ENCODE measurements around the gene COL23A1. TPM values are rescaled to one million over a fixed set of nuclear protein-coding genes. Genes with fewer than 3 reads are reported as not detected.

The COL23A1 gene
- total and polyA plus RNA-seq, 2 of the 13 experiments (the other 11 are each of a cell fraction or from before 2014, with no cell fraction given) = not detected

DNA sequence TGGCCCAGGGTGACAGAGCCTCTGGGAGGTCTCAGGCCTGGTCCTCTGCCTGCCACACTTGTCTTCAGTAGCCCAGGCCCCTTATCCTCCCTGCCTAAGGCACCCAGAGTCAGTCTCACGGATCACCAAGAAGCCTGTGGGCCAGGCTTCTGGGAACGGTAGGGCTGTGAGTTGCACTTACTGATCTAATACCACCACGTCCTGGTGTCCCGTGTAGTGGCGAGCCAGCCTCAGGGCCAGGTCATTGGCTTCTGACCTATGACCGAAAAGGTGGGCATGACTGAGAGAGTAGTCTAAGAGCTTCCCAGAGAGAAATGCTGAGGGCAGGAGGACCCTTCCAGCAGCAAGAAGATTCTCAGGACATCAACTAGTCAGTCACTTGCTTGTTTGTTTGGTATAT lies 365.0 kb downstream of the COL23A1 start:
- DNase-seq (ENCODE audit: low spot score) (no peak), ATAC-seq (no peak), FAIRE-seq (no peak)
- Histone ChIP-seq H3K4me3 (replicated peaks in 1 of 3; ENCODE audit: insufficient read depth in 1 of 3, low read depth in 2 of 3, low read length in 3 of 3) (no peak overlapping the region), H3K4me1 (ENCODE audit: insufficient read depth, low read length) (peaks cover 11% of the 10 kb centered on the region), H3K9me3 (ENCODE audit: low read length) (no peaks in the 10 kb centered on the region), H3K9ac (ENCODE audit: insufficient read depth, low read depth, low read length) (no peak overlapping the region), H3K27me3 (ENCODE audit: control insufficient read depth in 1 of 2, insufficient read depth in 2 of 2, low read length in 2 of 2) (no peaks in the 10 kb centered on the region), H4K20me1 (ENCODE audit: insufficient read depth, low read length) (no peaks in the 10 kb centered on the region), H3K79me2 (ENCODE audit: insufficient read depth, low read length) (peaks cover 2% of the 10 kb centered on the region), H3K27ac (ENCODE audit: extremely low read length, insufficient read depth, low read length) (no peak overlapping the region), H3K36me3 (replicated peaks in 1 of 2; ENCODE audit: control insufficient read depth in 1 of 2, insufficient read depth in 2 of 2, low read length in 2 of 2) (peaks cover 15 to 34% of the 10 kb centered on the region in 2 experiments; a peak in 4 of 5 replicates), H3K4me2 (ENCODE audit: low read depth, low read length) (no peak overlapping the region), H2AFZ (ENCODE audit: low read length) (no peak overlapping the region)
- ChIA-PET POLR2A (no interaction called here), CTCF (ENCODE audit: low intra/inter-chr PET ratio, low total read pairs) (no interaction called here)
- TF ChIP-seq REXO4 (CRISPR knock-in tag; IDR thresholded peaks at IDR 0.05; ENCODE audit: borderline replicate concordance) (no peak), ZNF766 (CRISPR knock-in tag; IDR thresholded peaks at IDR 0.05; ENCODE audit: borderline replicate concordance) (no peak), NCOA5 (CRISPR knock-in tag; IDR thresholded peaks at IDR 0.05) (no peak), ZNF136 (CRISPR knock-in tag; IDR thresholded peaks at IDR 0.05; ENCODE audit: low read depth) (no peak), POLR2A (IDR thresholded peaks at IDR 0.05; ENCODE audit: insufficient read depth in 1 of 2, low read depth in 2 of 2, low read length in 2 of 2) (0 out of 4 replicates have a peak, but pooled peaks of 1 of the 2 experiments have one; percentile 4)
- TF ChIP-seq, protein P1, sequence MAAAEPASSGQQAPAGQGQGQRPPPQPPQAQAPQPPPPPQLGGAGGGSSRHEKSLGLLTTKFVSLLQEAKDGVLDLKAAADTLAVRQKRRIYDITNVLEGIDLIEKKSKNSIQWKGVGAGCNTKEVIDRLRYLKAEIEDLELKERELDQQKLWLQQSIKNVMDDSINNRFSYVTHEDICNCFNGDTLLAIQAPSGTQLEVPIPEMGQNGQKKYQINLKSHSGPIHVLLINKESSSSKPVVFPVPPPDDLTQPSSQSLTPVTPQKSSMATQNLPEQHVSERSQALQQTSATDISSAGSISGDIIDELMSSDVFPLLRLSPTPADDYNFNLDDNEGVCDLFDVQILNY (CRISPR knock-in tag; conservative IDR thresholded peaks at IDR 0.05) = no peak
- BruUV-seq (replicated peaks) = no TSS peak
- intact Hi-C loops (cut with micrococcal nuclease; ENCODE audit: unreplicated experiment) = no loop called here
- in situ Hi-C loops (cut with HindIII; ENCODE audit: extremely low pct_ligation_motif_present, low pct_unique_long_range_greater_than_20kb) = no loop called here
- 94% methylated on average over 3 of the region's 6 CpGs for WGBS (ENCODE audit: low lambda C conversion rate)

GRCh38 chr5:178224403-178224802 lies 365.8 kb downstream of the COL23A1 start:
- BruUV-seq (replicated peaks) = no TSS peak
- TF ChIP-seq POLR2G (IDR thresholded peaks at IDR 0.05; ENCODE audit: low read depth, low read length) = 0 out of 2 replicates have a peak, but pooled peaks have one; percentile 15
- TF ChIP-seq AGO2 (optimal IDR thresholded peaks at IDR 0.05; ENCODE audit: low read depth, low read length) = peak; percentile 87
- TF ChIP-seq ZNF414 (CRISPR knock-in tag; IDR thresholded peaks at IDR 0.05) = no peak
- no peak for FAIRE-seq
- POLR2A ChIA-PET = interaction anchor here (1.5 kb wide), 1 partner anchor 10 kb away, joined by 5 read pairs; no protein-coding TSS in a partner anchor
- no peaks in the 10 kb centered on the region for H4K20me1 ChIP-seq (ENCODE audit: insufficient read depth, low read length)
- no peak overlapping the region for H2AFZ ChIP-seq (ENCODE audit: low read length)
- H3K79me2 ChIP-seq (ENCODE audit: insufficient read depth, low read length) = no peaks in the 10 kb centered on the region
- no peak for DNase-seq (ENCODE audit: low spot score)
- peaks cover 11 to 26% of the 10 kb centered on the region in 2 experiments; a peak in 4 of 5 replicates for H3K36me3 ChIP-seq (replicated peaks in 1 of 2; ENCODE audit: control insufficient read depth in 1 of 2, insufficient read depth in 2 of 2, low read length in 2 of 2)
- no peak overlapping the region for H3K4me2 ChIP-seq (ENCODE audit: low read depth, low read length)
- ATAC-seq = no peak
- H3K4me3 ChIP-seq (replicated peaks in 1 of 3; ENCODE audit: insufficient read depth in 1 of 3, low read depth in 2 of 3, low read length in 3 of 3) = no peak overlapping the region
- in situ Hi-C loops (cut with HindIII; ENCODE audit: extremely low pct_ligation_motif_present, low pct_unique_long_range_greater_than_20kb) (no loop called here), intact Hi-C loops (cut with micrococcal nuclease; ENCODE audit: unreplicated experiment) (no loop called here)
- H3K4me1 ChIP-seq (ENCODE audit: insufficient read depth, low read length) = peaks cover 4% of the 10 kb centered on the region; the same call in 1 of the 2 replicates
- no peak overlapping the region for H3K27ac ChIP-seq (ENCODE audit: extremely low read length, insufficient read depth, low read length)
- WGBS (ENCODE audit: low lambda C conversion rate) = 98% methylated on average over 15 of the region's 17 CpGs
- H3K9ac ChIP-seq (ENCODE audit: insufficient read depth, low read depth, low read length) = no peak overlapping the region
- CTCF ChIA-PET (ENCODE audit: low intra/inter-chr PET ratio, low total read pairs) = no interaction called here
- no peaks in the 10 kb centered on the region for H3K27me3 ChIP-seq (ENCODE audit: control insufficient read depth in 1 of 2, insufficient read depth in 2 of 2, low read length in 2 of 2)
- no peaks in the 10 kb centered on the region for H3K9me3 ChIP-seq (ENCODE audit: low read length)
